ENCODE measurements around the gene CDX1.

GRCh38 chr5:150149618-150150017 lies 17.0 kb upstream of the CDX1 start:
- TF ChIP-seq TAF1 (IDR thresholded peaks at IDR 0.05; ENCODE audit: low read depth, low read length) (no peak), POLR2A (IDR thresholded peaks at IDR 0.05; ENCODE audit: low read depth, low read length) (no peak), SPI1 (IDR thresholded peaks at IDR 0.05; ENCODE audit: low read depth, low read length) (no peak), POLR2AphosphoS5 (IDR thresholded peaks at IDR 0.05; ENCODE audit: low read depth, low read length) (no peak), PAX5 (IDR thresholded peaks at IDR 0.05; ENCODE audit: insufficient read depth, low read length, severe bottlenecking) (no peak)

Data from GM12891 (cell line).